Stimulated activated CD4-positive, alpha-beta T cell treated with anti-CD3 and anti-CD28 coated beads, Interleukin-4, amount 100 ng/mL, for 1 hour (primary cell): ENCODE measurements around the gene RPP40.
"Not testable (repeated sequence)": the region's sequence is repeated elsewhere in the genome, so short reads cannot be mapped to it uniquely, and the experiment has no call there.

Experiments used
- DNase-seq: peaks from one replicate; pipeline ENCODE4 v3.0.0-alpha.2; 2020

RPP40 gene, protein sequence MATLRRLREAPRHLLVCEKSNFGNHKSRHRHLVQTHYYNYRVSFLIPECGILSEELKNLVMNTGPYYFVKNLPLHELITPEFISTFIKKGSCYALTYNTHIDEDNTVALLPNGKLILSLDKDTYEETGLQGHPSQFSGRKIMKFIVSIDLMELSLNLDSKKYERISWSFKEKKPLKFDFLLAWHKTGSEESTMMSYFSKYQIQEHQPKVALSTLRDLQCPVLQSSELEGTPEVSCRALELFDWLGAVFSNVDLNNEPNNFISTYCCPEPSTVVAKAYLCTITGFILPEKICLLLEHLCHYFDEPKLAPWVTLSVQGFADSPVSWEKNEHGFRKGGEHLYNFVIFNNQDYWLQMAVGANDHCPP

DNA sequence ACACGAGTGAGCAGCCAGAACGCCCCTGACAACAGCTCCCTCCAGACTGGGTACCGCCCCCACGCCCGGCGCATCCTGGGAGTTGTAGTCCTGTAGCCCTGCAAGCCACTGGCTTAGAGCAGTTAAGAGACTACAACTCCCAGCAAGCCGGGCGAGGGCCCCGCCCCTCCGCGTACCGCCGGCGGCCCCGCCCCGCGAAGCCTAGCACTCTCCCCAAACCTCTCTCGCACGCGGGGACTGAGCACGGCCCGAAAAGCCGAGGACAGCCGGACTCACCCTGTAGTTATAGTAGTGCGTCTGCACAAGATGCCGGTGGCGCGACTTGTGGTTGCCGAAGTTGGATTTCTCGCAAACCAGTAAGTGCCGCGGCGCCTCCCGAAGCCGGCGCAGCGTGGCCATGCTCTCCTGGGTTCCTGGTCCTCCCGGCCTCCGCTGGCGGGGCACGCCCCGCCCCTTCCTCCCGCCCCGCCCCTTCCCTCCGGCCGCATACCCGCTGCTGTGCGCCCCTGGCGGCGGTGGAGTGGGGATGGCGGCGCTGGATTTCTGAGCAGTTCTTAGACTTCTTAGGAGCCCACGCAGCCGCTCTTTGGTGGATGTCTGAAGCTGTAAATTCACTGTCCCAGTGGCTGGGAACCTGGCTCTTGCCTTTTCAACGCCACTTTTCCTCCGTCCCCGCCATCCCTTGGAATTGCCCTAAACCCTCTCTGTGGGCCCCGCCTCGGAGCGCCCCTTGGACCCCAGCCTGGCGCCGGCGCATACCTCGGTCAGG is at the start of gene RPP40:
RPP40 (minus strand) TSS at position 434 of the 769 bp plus-strand sequence; CDS start at position 399, 35 bp downstream.
- DNase-seq, result peak; percentile 99

DNA sequence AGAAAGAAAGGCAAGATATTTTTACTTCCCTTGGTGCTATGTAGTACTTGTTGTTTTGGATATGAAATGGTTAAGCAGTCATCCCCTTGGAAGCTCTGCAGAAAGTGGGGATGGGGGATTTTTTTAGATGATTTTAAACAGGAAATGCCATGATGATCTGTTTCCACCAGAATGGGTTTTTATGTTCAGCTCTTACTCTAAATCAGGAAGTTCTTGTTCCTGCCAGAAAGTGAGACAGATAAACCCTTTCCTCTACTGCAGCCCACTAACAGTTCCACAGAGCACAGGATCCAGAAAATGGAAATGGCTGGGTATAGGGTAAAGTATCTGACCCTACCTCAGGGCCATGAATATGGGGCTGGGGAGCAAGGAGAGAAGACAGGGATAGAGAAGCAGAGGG is 49.2 kb upstream of the RPP40 start:
- no peak for DNase-seq

- DNase-seq, result no peak
Measured at GRCh38 chr6:5051394-5051793, 47.6 kb upstream of the RPP40 start.

- DNase-seq, result no peak
Measured at GRCh38 chr6:5050009-5050408, 46.2 kb upstream of the RPP40 start.

GRCh38 chr6:5046430-5046829 is 42.6 kb upstream of the RPP40 start:
- no peak for DNase-seq

DNA sequence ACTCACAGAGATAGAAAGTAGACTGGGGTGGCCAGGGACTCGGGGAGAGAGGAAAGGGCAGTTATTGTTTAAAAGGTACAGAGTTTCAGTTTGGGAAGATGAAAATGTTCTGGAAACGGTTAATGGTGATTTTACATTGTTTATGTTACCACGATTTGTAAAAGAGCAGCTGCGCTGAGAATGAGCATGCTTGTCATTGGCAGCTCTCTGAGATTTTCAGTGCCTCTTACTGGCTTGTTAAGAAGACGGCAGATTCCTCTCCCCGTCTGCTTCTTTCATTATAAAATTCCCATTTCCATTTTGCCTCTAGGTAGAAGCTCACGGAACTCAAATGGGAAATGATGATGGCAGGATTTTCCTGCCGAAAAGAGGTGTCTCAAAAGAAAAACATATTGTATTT is 41.6 kb upstream of the RPP40 start:
- DNase-seq, result no peak

GRCh38 chr6:5044866-5045265 is 41.0 kb upstream of the RPP40 start:
- DNase-seq, result no peak

- no peak for DNase-seq
Measured at GRCh38 chr6:5042436-5042835, 38.6 kb upstream of the RPP40 start.

GRCh38 chr6:5041955-5042354 is 38.1 kb upstream of the RPP40 start:
- DNase-seq, result no peak

DNA sequence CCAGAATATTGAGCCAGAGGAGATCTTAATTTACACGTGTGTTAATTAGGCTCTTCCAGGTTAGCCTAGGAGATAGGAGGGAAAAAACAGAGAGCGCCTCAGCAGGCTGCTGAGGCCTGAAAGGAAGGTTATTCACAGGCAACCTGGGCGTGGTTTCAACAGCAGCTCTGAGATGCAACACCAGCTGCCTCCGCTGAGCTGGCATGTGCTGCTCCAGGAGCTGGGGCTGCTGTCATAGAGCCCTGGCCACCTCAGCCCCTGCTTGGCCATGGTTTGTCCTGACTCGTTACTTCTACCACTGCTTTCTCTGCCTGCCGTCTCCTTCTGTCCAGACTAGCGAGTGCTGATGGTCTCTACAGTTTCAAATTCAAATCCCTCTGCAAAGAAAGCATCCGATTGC is 32.4 kb upstream of the RPP40 start:
- no peak for DNase-seq

DNA sequence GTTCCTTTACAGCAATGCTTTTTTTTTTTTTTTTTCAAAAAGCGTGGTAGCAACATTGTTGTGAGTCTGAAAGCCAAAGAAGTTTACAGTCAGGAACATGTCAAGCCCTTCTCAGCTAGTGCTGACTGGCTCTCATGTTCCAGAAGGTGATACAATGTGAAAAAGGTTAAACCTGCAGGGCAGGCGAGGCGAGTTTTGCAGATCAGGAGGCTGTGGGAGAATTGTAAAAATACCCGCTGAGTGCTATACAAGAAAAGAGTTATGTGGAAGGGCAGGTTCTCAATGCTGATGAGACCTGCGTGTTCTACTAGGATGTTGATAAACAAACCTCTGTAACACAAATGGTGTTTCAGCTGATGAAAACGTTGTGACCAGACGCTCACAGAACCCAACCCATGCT is 30.9 kb upstream of the RPP40 start:
- no peak for DNase-seq

DNA sequence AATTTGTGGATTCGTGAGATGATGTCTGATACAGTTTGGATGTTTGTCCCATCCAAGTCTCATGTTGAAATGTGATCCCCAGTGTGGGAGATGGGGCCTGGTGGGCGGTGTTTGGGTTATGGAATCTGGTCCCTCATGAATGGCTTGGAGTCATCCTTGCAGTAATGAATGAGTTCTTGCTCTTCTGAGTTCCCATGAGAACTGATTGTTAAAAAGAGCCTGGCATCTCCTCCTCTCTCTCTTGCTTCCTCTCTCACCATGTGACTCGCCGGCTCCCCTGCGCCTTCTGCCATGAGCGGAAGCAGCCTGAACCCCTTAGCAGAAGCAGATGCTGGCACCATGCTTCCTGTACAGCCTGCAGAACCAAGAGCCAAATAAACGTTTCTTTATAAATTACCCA is 30.5 kb upstream of the RPP40 start:
- DNase-seq, result no peak

DNA sequence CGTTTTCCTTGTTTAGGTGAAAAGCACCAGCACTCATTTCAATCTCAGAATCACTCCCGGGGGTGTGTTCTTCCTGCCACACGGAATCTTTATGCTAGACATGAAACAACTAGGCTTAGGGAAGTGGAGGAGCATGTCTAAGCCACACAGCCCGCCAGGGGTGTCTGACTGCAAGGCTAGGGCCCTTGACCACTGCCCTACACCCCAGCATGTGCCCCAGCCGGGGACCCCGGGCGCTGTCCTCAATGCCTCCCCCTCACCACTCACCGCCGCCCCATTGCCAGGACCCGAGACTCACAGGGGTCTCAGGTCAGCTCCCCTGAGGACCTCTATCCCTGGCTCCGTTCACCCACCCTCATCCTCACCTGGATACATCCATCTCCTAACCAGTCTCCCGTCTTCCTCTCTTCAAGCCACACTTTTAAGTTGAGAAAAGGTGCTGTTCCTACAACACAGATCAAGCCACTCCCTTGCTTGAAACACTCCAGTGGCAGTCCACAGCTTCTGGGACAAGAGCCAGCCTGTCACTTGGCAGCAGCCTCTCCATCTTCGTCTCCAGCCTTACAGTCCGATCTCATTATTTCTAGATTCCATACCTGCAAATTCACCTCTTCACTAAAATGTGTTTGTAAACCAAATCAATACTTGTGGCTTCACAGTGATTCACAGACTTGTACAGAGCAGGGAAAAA is 29.5 kb upstream of the RPP40 start:
- not testable (repeated sequence) for DNase-seq

- not testable (repeated sequence) for DNase-seq
Measured at GRCh38 chr6:5032706-5033105, 28.9 kb upstream of the RPP40 start.

- no peak for DNase-seq
Measured at GRCh38 chr6:5031150-5031549, 27.3 kb upstream of the RPP40 start.

DNA sequence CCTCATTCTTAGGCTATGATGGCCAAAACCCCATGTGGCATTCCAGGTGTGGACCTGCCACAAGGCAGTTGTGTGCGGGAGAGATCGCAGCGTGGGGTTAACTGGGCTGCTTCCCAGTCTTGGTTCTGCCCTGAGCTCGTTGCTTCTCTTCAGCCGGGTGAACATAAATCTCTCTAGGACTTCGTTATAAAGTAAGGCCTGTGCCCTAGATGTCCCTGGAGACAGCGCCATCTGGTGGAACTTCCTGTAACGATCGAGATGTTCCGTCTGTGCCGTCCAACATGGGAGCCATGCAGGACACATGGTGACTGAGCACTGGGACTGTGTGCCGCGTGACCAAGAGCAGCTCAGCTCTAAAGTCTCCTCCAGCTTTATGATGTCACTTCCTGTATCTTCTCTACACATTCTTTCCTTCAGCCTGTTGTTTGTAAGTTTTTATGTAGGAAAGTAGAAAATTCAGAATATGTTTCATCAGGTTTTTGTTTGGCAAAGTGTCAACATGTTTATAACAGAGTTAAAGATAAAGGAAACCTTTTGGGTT is 26.8 kb upstream of the RPP40 start:
- DNase-seq, result peak; percentile 71

DNA sequence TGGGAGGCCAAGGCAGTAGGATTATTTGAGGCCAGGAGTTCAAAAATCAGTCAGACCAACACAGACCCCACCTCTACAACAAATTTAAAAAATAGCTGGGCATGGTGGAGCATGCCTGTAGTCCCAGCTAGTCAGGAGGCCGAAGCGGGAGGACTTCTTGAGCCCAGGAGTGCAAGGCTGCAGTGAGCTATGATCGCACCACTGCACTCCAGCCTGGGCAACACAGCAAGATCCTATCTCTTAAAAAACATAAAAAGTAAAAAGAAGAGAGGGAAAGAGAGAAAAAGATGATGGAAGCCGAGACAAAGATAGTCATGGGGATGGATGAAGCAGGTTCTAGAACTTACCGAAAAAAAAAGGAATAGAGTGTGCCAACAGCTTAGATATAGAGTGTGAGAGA is 25.8 kb upstream of the RPP40 start:
- no peak for DNase-seq

- no peak for DNase-seq
Measured at GRCh38 chr6:5028921-5029320, 25.1 kb upstream of the RPP40 start.

- DNase-seq, result no peak
Measured at GRCh38 chr6:5028301-5028700, 24.5 kb upstream of the RPP40 start.

- no peak for DNase-seq
Measured at GRCh38 chr6:5025911-5026819, 22.3 kb upstream of the RPP40 start.

GRCh38 chr6:5023923-5024322 is 20.1 kb upstream of the RPP40 start:
- DNase-seq, result no peak

DNA sequence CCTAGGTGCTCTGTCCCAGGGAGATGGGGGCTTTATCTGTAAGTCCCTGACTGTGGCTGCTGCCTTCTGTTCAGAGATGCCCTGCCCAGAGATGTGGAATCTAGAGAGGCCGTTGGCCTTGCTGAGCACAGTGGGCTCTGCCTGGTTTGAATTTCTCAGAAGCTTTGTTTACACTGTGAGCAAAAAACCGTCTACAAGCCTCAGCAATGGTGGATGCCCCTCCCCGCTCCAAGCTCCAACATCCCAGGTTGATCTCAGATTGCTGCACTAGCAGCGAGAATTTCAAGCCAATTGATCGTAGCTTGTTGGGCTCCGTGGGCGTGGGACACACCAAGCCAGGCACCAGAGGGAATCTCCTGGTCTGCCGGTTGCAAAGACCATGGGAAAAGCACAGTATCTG is 16.3 kb upstream of the RPP40 start:
- DNase-seq, result no peak
